ENCODE results near the gene GAB3.

Gene GAB3, protein sequence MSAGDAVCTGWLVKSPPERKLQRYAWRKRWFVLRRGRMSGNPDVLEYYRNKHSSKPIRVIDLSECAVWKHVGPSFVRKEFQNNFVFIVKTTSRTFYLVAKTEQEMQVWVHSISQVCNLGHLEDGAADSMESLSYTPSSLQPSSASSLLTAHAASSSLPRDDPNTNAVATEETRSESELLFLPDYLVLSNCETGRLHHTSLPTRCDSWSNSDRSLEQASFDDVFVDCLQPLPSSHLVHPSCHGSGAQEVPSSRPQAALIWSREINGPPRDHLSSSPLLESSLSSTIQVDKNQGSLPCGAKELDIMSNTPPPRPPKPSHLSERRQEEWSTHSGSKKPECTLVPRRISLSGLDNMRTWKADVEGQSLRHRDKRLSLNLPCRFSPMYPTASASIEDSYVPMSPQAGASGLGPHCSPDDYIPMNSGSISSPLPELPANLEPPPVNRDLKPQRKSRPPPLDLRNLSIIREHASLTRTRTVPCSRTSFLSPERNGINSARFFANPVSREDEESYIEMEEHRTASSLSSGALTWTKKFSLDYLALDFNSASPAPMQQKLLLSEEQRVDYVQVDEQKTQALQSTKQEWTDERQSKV

GRCh38 chrX:154750301-154751202, at the start of gene GAB3:
Gene GAB3, minus strand, starts transcription at chrX:154751077. Its CDS starts 52 bp downstream, at chrX:154751025.
- DNase-seq (ENCODE audit: low read depth): peak; percentile 21

DNA sequence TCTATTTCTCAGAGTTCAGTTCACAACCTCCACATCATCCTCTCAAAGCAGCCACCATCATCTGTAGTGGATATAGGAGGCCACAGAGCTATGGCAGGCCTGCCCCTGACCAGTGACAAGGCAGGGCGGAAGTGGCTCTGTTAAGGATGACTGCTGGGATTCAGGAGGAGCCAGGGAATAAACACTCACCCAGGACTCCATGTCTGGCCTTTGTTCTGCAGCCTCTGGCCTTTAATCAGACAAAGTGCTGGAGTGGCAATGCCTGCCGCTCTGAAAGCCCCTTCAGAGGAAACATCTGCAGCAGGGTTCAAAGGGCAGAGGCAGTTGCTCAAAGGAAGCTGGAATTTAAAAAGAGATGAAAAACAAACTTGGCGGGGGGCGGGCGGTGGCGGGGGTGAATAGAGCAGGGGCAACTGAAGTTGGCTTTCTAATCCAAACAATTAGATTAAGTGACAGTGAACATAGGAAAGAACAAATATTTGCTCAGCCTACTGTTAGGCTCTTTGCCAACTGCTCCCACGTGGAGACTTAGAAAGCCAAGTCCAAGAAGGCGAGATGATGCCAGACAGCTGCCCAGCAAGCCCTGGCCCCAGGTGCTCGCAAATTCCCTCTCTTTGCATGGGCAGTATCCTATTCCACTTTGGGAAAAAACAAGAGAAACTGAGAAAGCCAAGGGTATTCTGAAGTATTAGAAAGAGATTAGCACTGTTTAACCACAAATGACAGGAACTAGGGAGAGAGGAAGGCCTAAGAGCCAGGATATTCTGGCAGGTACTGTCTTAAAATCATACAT, 48.9 kb upstream of the GAB3 start:
- DNase-seq (ENCODE audit: low read depth): no peak

GRCh38 chrX:154797006-154797405, 46.1 kb upstream of the GAB3 start:
- DNase-seq (ENCODE audit: low read depth): no peak

GRCh38 chrX:154795016-154795415, 44.1 kb upstream of the GAB3 start:
- no peak for DNase-seq (ENCODE audit: low read depth)

DNA sequence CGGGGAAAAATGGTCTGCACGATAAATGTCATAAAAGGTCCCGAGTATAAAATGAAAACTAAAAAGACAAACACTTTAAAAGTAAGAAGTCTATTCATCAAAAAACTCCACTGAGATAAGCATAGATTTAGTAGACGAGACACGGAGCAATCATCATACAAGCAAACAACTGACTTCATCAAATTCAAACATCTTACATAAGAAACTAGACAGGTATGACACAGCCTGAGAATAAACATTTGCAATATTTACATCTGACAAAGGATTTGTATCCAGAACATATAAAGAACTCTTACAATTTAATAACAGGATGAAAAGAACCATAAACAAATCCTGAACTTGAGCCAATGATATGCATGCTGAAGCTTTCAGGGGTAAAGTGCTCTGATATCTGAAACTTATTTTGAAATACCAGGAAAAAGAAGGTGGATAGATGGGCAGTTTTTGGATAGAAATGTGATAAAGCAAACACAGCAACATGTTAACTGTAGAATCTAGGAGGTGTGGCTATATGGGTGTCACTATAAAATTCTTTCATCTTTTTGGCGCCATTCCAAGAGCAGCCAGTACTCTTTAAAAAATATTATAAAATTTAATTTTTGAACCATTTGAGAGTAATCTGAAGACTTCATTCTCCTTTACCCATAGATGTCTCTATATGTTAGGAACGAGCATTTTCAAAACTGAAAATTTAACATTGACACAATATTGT, 42.4 kb upstream of the GAB3 start:
- no peak for DNase-seq (ENCODE audit: low read depth)

DNA sequence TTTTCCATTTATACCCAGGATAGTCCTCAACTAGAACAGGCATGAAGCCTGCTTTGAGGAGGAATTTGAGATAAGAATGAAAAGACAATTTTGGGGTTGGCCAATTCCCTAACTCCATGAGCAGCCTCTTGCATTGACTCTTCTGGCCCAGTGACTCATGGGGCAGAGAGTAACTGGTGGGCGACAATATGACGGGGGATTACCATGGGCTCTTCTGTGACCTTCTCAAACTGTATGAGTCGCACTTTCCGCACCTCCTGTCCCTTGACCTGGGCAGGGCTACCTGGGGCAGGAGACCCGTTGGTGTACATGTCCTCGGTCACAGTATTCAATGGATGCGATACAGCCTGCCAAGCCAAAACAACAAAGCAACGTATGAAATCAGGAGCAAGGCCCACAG, 41.1 kb upstream of the GAB3 start:
- DNase-seq (ENCODE audit: low read depth): no peak

DNA sequence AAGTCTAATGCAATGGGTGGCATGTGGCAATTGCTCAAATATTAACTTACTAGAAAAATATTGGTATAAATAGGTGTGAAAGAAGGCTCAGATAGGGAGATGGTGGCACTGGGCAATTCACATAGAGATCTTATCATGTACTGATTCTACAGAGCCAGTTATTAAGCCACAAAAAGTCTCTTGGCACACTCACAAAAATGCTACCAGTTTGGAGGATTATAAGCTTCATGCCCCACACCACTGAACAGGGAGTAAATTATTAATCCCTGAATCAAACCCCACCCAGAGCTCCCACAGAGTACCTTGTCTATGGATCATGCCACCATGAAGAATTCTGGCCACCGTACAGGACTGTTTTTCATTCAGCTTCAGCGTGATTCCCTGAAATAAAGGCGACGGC, 40.6 kb upstream of the GAB3 start:
- DNase-seq (ENCODE audit: low read depth): no peak

DNA sequence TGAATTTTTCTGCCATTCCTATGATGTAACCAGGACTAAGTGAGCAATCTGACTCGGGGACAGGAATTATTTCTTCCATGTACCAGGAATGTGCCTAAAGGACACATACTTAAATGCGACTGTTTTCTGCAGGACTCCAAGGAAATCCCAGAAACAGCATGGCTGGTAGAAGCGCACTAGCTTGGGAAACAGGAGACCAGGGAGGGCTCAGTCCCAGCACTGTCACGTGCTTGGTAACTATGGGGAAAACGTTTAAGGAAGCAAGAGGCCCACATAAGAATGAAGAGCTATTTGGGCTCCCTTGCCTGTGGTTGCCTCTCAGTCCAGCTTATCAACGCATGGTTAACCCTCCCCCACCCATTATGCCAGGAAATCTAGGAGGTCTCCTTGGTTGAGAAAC, 34.8 kb upstream of the GAB3 start:
- no peak for DNase-seq (ENCODE audit: low read depth)

GRCh38 chrX:154784149-154784995, 33.5 kb upstream of the GAB3 start:
- no peak for DNase-seq (ENCODE audit: low read depth)

DNA sequence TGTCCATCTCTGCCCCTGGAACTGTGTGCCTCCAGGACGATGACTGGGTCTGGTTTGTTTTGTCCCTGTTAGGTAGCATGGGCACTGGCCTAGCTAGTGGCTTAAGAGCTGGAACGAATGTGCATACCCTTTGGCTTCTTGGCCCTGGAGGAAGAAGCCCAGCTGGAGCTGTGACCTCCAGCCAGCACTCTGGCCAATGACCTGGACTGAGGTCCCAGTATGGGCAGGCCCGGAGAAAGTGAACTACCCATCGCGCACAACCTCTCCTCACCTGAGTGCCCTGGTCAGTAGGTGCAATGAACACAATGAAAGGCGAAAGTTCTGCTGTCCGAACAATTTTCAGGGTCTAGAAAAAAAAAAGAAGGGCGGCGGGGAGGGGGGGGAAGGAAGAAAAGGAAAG, 30.1 kb upstream of the GAB3 start:
- no peak for DNase-seq (ENCODE audit: low read depth)

DNA sequence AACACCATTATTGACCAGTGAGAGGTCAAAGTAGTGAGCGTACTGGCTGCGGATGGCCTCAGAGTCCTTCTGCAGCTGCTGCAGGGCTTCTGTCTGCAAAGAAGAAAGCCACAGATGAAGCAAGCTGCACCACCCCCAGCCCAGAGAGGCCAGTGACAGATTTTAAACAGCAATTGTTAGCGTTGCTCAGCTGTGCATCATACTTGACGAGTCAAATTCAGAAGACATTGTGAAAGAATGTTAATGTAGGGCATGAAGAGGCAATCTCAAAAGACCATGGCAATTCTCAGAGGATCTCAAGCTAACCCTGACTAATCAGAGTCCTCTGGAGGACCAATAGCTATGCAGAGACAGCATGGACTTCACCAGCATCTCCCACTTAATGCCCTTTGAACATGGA, 28.4 kb upstream of the GAB3 start:
- no peak for DNase-seq (ENCODE audit: low read depth)

DNA sequence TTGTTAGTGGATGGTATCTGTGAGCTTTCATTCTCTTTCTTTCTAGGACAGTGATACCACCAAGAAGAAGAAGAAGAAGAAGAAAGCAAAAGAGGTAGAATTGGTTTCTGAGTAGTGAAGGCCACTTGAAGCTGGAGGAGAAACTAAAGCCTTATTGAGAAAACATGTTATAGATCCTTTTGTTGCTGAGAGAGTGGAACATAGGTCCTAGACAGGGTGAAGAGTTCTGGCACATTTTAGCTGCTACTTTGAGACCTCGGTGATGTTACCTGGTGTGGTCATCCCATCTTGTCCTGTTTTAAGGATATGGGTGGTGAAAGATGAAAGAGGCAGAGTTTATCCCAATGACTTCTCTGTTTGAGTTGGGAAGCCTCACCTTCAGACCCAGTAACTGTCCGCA, 25.9 kb upstream of the GAB3 start:
- no peak for DNase-seq (ENCODE audit: low read depth)

- no peak for DNase-seq (ENCODE audit: low read depth)
Observed at GRCh38 chrX:154775419-154776349, 24.8 kb upstream of the GAB3 start.

DNA sequence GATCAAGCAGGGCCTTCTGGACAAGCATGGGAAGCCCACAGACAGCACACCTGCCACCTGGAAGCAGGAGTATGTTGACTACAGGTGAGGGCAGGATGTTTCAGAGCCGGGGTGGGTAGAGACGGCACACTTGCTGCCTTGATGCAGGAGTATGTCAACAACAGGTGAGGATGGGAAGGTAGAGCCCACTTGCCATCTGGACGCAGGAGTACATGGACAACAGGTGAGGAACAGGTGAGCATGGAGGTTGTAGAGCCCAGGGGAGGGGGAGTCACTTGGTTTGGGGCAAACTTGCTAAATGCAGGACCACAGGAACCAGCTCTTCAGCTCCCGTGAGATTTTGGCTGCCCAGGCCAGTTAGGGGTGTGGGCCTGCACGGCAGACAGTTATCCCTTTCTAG, 23.7 kb upstream of the GAB3 start:
- DNase-seq (ENCODE audit: low read depth): no peak

- DNase-seq (ENCODE audit: low read depth): peak; percentile 90
Observed at GRCh38 chrX:154762537-154763296, 11.8 kb upstream of the GAB3 start, which contains the start of gene DKC1. Gene DKC1, plus strand, starts transcription at chrX:154762864. Its CDS starts 102 bp downstream, at chrX:154762966.

- DNase-seq (ENCODE audit: low read depth): no peak
Observed at GRCh38 chrX:154761977-154762536, 11.2 kb upstream of the GAB3 start.

DNA sequence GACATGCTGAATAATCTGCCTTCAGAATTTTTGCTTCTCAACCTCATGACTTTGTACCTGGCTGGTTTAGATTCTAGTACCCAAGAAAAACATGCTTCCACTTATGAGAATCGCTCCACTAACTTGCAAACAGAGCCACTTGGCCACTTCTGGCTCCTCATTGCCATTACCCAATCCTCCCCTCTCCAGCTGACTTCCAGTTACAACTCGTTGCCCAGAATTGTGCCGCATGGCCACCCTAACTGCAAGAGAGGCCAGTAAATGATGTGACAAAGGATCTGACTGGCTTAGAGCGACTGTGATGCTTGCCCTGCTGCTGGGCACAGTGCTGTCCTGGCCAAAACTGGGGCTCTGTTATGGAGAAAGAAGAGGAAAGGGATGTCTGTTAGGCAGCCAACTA, 7.8 kb upstream of the GAB3 start:
- no peak for DNase-seq (ENCODE audit: low read depth)

- no peak for DNase-seq (ENCODE audit: low read depth)
Observed at GRCh38 chrX:154751669-154752271, 893 bp upstream of the GAB3 start.

All from stimulated activated CD8-positive, alpha-beta memory T cell treated with anti-CD3 and anti-CD28 coated beads, Interleukin-12 subunit alpha, Interleukin-12 subunit beta, amount 100 ng/mL, for 4 hours (primary cell).